Activated naive CD8-positive, alpha-beta T cell treated with anti-CD3 and anti-CD28 coated beads, Interleukin-2, amount 10 ng/mL, durations not matched to agents 7 days and 5 days (primary cell): ENCODE results near the gene ABCC1. TPM values are rescaled to one million over a fixed set of nuclear protein-coding genes. Genes with fewer than 3 reads are reported as not detected.
A peak's percentile ranks its signal among the peaks of the same experiment; 100 is the strongest.

ENCODE experiments used
- ATAC-seq: fragments of 150-1000 bp; cut with Tn5 transposase; one replicate; pipeline ENCODE4 v1.10.0; 2021; ENCODE audit warnings: low read depth, moderate library complexity
- POLR2A ChIA-PET: fragments of 350-600 bp; sonication (Branson Sonifier 250); formaldehyde crosslinking; loops from one replicate; lab custom pipeline; 2021; ENCODE audit warnings: antibody characterized with exemption; lab: Charles Lee
- DNase-seq: peaks from one replicate; pipeline ENCODE4 v3.0.0; 2021
- H3K27ac Mint-ChIP-seq: one replicate; pipeline ENCODE4 v1.8.0; 2022; ENCODE audit warnings: mild to moderate bottlenecking, mixed read lengths
- H3K27me3 Mint-ChIP-seq: one replicate; pipeline ENCODE4 v1.8.0; 2022; ENCODE audit warnings: mild to moderate bottlenecking, moderate library complexity, mixed read lengths
- H3K36me3 Mint-ChIP-seq: one replicate; pipeline ENCODE4 v1.8.0; 2021; ENCODE audit warnings: mild to moderate bottlenecking, mixed read lengths
- H3K4me1 Mint-ChIP-seq: one replicate; pipeline ENCODE4 v1.8.0; 2021; ENCODE audit warnings: mixed read lengths
- H3K4me3 Mint-ChIP-seq: one replicate; pipeline ENCODE4 v1.8.0; 2022; ENCODE audit warnings: mild to moderate bottlenecking, moderate library complexity, mixed read lengths
- H3K9me3 Mint-ChIP-seq: one replicate; pipeline ENCODE4 v1.8.0; 2021; ENCODE audit warnings: mixed read lengths
- total RNA-seq, 2 experiments: library from RNA; stranded (reverse); gene quantifications; one replicate each; pipeline ENCODE4 v1.2.3, GENCODE V29; 2021

The ABCC1 gene
- total RNA-seq, 2 experiments from 2014 or later: 55.2 to 62.5 TPM

DNA sequence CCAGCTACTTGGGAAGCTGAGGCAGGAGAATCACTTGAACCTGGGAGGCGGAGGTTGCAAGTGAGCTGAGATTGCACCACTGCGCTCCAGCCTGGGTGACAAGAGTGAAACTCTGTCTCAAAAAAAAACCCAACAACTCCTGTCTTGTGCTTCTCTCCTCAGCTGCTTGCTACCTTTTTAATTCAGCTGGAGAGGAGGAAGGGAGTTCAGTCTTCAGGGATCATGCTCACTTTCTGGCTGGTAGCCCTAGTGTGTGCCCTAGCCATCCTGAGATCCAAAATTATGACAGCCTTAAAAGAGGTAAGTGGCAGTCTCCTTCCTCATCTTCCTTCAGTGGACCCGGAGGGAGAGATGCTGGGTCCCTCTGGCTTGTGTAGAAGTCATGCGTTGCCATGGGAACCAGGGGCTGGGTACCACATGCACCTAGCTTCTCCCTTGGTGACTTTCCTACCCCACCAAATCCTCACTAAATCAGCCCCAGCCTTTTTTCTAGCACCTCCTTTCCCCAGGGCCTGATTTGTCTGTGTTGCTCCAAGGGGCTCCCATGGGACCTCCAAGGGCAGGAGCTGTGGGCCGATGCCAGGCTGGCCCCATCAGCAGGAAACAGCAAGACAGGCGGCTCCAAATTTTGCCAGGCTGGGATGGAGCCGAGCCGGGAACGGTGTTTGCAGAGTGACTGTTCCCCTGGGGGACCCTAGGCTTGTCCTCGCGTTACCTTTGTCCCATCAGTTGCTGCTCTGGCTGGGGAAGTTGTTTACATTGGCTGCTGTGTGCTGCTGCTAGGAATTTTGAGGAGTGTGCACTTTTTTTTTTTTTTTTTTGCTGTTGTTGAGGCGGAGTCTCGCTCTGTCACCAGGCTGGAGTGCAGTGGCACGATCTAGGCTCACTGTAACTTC lies 65.2 kb downstream of the ABCC1 start:
- Mint-ChIP-seq H3K4me3 (no peak overlapping the region), H3K36me3 (peaks cover 45% of the 10 kb centered on the region)

DNA sequence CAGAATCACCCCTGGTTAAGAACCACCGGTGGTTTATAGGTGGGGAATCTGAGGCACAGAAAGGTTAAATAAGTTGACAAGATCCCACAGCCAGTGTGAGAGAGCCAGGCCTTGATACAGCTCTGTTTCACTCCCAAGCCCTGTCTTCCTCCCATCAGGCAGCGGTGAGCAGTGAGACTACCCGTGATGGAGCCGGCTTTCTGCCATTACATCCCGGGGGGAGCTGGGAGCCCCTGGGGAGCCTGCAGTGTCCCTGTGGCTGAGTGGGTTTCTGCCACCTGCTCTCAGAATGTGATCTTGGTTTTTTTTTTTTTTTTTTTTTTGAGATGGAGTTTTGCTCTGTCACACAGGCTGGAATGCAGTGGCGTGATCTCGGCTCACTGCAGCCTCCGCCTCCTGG lies 66.4 kb downstream of the ABCC1 start:
- DNase-seq: no peak
- no peak for ATAC-seq
- no peaks in the 10 kb centered on the region for H3K9me3 Mint-ChIP-seq
- no peak overlapping the region for H3K4me3 Mint-ChIP-seq
- POLR2A ChIA-PET: interaction anchor here (0.7 kb wide), 1 partner anchor 63 kb away, joined by 5 read pairs; no protein-coding TSS in a partner anchor
- H3K36me3 Mint-ChIP-seq: peaks cover 44% of the 10 kb centered on the region
- peaks cover 4% of the 10 kb centered on the region for H3K4me1 Mint-ChIP-seq
- no peaks in the 10 kb centered on the region for H3K27me3 Mint-ChIP-seq
- H3K27ac Mint-ChIP-seq: no peak overlapping the region

More for the DNA sequence above, 65.2 kb downstream of the ABCC1 start:
- POLR2A ChIA-PET: no interaction called here
- ATAC-seq (no peak), DNase-seq (no peak)
- Mint-ChIP-seq H3K27me3 (no peaks in the 10 kb centered on the region), H3K27ac (no peak overlapping the region), H3K4me1 (peaks cover 4% of the 10 kb centered on the region), H3K9me3 (no peaks in the 10 kb centered on the region)

DNA sequence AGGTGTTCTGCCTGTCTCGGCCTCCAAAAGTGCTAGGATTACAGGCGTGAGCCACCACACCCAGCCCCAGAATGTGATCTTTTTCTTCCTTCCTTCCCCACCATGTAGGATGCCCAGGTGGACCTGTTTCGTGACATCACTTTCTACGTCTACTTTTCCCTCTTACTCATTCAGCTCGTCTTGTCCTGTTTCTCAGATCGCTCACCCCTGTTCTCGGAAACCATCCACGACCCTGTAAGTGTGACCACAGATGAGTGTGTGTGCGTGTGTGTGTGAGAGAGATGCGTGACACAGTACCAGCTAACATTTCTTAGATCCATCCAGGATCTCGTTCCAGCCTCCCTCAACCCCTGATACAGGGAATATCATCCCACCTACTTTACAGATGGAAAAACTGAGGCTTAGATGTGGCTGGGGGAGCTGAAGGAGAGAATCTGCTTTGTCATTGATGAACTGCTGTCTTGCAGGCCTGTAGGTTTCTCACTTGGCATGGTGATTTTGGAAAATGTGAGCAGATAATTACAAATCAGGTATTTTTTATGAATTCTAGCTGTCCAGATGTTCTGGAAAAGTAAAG lies 67.1 kb downstream of the ABCC1 start:
- Mint-ChIP-seq H3K36me3 (peaks cover 41% of the 10 kb centered on the region), H3K4me3 (no peak overlapping the region), H3K9me3 (no peaks in the 10 kb centered on the region), H3K4me1 (peaks cover 4% of the 10 kb centered on the region), H3K27me3 (no peaks in the 10 kb centered on the region), H3K27ac (no peak overlapping the region)
- no peak for ATAC-seq
- DNase-seq: no peak
- POLR2A ChIA-PET: no interaction called here

DNA sequence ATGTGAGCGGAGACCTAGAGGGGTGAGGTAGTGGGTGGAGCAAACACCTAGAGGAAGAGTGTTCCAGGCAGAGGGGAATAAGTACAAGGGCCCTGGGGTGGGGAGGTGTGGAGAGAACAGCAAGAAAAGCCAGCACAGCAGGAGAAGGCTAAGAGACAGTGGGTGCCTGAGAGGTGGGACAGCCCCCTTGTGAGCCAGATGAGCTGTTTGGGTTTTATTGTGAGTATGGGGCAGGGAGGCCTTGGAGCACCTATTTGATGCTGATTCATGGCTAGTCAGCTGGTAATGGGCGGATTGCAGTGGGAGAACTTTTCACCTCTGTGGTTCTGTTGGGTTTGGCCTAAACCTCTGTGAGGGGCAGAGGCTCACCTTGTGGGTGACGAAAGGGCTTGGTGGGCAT lies 68.4 kb downstream of the ABCC1 start:
- H3K4me3 Mint-ChIP-seq: no peak overlapping the region
- peaks cover 38% of the 10 kb centered on the region for H3K36me3 Mint-ChIP-seq
- POLR2A ChIA-PET: no interaction called here
- no peaks in the 10 kb centered on the region for H3K27me3 Mint-ChIP-seq
- H3K27ac Mint-ChIP-seq: no peak overlapping the region
- ATAC-seq (no peak), DNase-seq (no peak)
- H3K4me1 Mint-ChIP-seq: peaks cover 4% of the 10 kb centered on the region
- no peaks in the 10 kb centered on the region for H3K9me3 Mint-ChIP-seq

DNA sequence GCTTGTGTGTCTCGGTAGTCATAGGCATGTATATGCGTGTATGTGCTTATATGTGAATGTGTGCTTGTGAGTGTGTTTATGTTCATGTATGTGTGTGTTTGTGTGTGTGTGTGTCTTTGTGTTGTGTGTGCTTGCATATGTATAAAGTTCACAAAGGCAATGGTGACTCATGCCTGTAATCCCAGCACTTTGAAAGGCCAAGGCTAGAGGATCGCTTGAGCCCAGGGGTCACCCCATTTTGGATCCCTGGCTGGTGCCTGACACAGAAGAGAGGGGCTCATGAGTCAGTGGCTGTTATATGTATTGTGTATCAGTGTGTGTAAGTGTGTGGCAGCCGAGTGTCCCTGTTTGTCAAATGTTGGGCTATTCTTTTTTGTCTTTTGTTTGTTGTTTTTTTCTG lies 69.3 kb downstream of the ABCC1 start:
- peaks cover 7% of the 10 kb centered on the region for H3K4me1 Mint-ChIP-seq
- POLR2A ChIA-PET: no interaction called here
- peak overlapping the region; percentile 13 for H3K27ac Mint-ChIP-seq
- DNase-seq (no peak), ATAC-seq (no peak)
- no peaks in the 10 kb centered on the region for H3K9me3 Mint-ChIP-seq
- H3K4me3 Mint-ChIP-seq: no peak overlapping the region
- H3K36me3 Mint-ChIP-seq: peaks cover 36% of the 10 kb centered on the region
- H3K27me3 Mint-ChIP-seq: no peaks in the 10 kb centered on the region

DNA sequence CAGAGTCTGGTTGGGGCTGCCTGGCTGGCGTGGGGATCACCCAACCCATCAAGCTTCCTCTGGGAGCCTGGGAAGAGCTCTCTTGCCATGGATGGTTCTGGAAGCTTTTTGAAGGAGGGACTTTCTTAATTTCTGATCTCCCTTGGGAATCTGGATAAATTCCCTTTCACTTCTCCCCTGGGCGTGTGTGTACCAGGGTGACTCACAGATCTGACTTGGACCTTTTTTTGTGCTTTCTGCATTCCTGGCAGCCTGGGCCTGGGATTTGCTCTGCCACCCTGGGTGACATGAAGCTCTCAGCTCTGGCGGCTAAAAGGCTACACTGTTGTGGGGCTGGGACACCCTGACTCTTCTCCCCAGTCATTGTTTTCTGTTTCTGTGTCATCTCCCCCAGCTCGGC lies 70.1 kb downstream of the ABCC1 start:
- H3K4me1 Mint-ChIP-seq: peaks cover 10% of the 10 kb centered on the region
- POLR2A ChIA-PET: no interaction called here
- H3K27ac Mint-ChIP-seq: no peak overlapping the region
- no peaks in the 10 kb centered on the region for H3K9me3 Mint-ChIP-seq
- DNase-seq (no peak), ATAC-seq (no peak)
- peaks cover 37% of the 10 kb centered on the region for H3K36me3 Mint-ChIP-seq
- H3K27me3 Mint-ChIP-seq: no peaks in the 10 kb centered on the region
- H3K4me3 Mint-ChIP-seq: no peak overlapping the region

DNA sequence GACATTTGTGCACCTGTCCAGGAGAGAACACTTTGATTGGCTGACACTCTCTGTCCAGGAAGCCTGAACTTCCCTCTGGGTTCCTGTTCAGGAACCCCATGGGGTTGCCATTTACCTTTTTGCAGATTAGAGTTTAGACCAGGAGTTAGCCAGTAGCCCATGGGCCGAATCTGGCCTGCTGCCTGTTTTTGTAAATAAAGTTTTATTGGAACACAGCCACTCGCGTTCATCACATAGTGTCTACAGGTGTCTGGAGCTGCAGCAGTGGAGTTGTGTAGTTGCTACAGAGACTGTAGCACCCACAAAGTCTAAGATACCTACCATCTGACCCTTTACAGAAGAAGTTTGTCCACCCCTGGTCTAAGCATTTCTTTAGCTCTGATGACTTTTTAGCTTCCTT lies 70.9 kb downstream of the ABCC1 start:
- no peaks in the 10 kb centered on the region for H3K9me3 Mint-ChIP-seq
- H3K27me3 Mint-ChIP-seq: no peaks in the 10 kb centered on the region
- no peak for DNase-seq
- no peak overlapping the region for H3K27ac Mint-ChIP-seq
- no peak overlapping the region for H3K4me3 Mint-ChIP-seq
- H3K4me1 Mint-ChIP-seq: peaks cover 14% of the 10 kb centered on the region
- no peak for ATAC-seq
- POLR2A ChIA-PET: no interaction called here
- peaks cover 37% of the 10 kb centered on the region for H3K36me3 Mint-ChIP-seq

DNA sequence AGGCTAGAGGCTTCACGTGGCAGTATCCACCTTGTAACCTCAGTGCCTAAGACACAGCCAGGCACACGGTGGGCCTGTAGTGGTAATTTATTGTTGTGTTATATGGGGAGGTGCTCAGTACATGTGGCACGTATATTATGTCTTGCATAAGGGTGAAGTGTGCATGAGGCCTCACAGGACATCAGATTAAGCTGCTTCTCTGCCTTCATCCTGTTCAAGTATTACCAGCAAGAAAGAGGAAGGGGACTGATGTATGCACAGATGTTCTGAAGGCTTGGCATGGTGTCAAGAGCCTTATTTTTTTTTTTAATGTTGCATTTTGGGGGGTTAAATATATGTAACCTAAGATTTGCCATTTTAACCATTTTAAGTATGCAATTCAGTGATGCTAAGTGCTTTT lies 71.6 kb downstream of the ABCC1 start:
- no peak for ATAC-seq
- no peak overlapping the region for H3K4me3 Mint-ChIP-seq
- DNase-seq: no peak
- POLR2A ChIA-PET: interaction anchor here (0.6 kb wide), 1 partner anchor 172 kb away, joined by 3 read pairs; no protein-coding TSS in a partner anchor
- H3K4me1 Mint-ChIP-seq: peaks cover 17% of the 10 kb centered on the region
- H3K27me3 Mint-ChIP-seq: no peaks in the 10 kb centered on the region
- no peak overlapping the region for H3K27ac Mint-ChIP-seq
- H3K9me3 Mint-ChIP-seq: no peaks in the 10 kb centered on the region
- peaks cover 34% of the 10 kb centered on the region for H3K36me3 Mint-ChIP-seq

DNA sequence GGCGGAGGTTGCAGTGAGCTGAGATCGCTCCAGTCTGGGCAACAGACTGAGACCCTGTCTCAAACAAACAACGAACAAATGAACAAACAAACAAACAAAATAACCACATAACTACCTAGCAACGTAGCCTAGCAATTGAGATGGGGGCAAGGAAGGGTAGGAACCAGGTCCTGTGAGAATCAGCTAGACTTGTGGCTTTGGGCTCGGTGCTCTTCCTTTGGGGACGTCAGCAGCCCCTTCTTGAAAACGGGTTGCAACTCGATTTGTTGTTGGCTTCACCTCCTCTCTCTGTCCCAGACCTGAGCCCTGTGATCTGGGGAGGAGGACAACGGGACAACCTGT lies 72.2 kb downstream of the ABCC1 start:
- Mint-ChIP-seq H3K4me3 (no peak overlapping the region), H3K27me3 (no peaks in the 10 kb centered on the region), H3K9me3 (no peaks in the 10 kb centered on the region), H3K4me1 (peaks cover 16% of the 10 kb centered on the region), H3K27ac (no peak overlapping the region), H3K36me3 (peaks cover 31% of the 10 kb centered on the region)
- ATAC-seq (no peak), DNase-seq (no peak)
- POLR2A ChIA-PET: interaction anchor here (0.6 kb wide), 1 partner anchor 173 kb away, joined by 3 read pairs; no protein-coding TSS in a partner anchor

DNA sequence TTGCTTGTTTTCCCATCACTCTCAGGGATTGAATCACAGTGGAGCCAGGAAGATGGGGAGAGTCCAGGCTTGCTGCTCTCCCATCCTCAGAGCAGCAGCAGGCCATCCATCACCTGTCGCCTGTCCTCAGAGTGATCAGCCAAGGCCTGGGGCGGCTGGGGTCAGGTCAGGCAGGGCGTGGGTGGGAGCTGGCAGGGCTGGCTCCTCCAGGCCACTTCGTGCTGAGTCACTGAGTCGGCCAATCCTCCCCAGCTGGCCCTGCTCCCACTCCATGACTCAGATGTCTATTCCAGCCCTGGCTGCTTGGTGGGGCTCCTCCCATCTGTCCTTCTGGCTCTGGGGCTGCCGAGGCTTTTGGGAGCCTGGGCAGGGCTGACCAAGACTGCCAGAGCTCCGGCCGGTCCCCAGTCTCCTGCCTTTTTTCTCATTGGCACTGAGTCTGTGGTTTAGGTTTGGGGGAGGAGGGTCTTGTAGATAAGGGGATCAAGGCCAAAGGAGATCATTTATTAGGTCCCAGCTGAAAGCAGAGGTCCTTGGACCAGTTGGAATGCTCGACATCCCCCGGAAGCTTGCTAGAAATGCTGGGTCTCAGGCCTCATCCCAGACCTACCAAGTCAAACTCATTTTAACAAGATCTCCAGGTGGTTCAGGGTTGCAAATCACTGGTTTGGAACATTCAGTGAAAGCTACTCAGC lies 72.7 kb downstream of the ABCC1 start:
- POLR2A ChIA-PET: no interaction called here
- Mint-ChIP-seq H3K4me3 (no peak overlapping the region), H3K27me3 (no peaks in the 10 kb centered on the region), H3K36me3 (peaks cover 27% of the 10 kb centered on the region), H3K27ac (no peak overlapping the region), H3K4me1 (peaks cover 16% of the 10 kb centered on the region), H3K9me3 (no peaks in the 10 kb centered on the region)
- no peak for DNase-seq
- ATAC-seq: no peak

DNA sequence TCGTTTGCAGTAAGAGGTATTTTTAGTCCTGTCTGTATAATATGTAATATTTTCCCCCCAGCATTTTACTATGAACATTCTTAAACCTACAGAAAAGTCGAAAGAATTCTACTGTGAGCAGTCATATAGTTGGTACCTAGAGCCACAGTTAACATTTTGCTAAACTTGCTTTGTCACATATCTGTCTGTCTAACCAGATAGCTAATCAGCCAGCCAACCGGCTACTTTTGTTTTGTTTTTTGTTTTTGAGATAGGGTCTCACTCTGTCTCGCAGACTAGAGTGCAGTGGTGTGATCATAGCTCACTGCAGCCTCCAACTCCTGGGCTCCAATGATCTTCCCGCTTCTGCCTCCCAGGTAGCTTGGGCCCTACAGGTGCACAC lies 73.3 kb downstream of the ABCC1 start:
- no peak overlapping the region for H3K27ac Mint-ChIP-seq
- POLR2A ChIA-PET: no interaction called here
- H3K9me3 Mint-ChIP-seq: no peaks in the 10 kb centered on the region
- peaks cover 26% of the 10 kb centered on the region for H3K36me3 Mint-ChIP-seq
- H3K27me3 Mint-ChIP-seq: no peaks in the 10 kb centered on the region
- H3K4me3 Mint-ChIP-seq: no peak overlapping the region
- DNase-seq (no peak), ATAC-seq (no peak)
- H3K4me1 Mint-ChIP-seq: peaks cover 15% of the 10 kb centered on the region

DNA sequence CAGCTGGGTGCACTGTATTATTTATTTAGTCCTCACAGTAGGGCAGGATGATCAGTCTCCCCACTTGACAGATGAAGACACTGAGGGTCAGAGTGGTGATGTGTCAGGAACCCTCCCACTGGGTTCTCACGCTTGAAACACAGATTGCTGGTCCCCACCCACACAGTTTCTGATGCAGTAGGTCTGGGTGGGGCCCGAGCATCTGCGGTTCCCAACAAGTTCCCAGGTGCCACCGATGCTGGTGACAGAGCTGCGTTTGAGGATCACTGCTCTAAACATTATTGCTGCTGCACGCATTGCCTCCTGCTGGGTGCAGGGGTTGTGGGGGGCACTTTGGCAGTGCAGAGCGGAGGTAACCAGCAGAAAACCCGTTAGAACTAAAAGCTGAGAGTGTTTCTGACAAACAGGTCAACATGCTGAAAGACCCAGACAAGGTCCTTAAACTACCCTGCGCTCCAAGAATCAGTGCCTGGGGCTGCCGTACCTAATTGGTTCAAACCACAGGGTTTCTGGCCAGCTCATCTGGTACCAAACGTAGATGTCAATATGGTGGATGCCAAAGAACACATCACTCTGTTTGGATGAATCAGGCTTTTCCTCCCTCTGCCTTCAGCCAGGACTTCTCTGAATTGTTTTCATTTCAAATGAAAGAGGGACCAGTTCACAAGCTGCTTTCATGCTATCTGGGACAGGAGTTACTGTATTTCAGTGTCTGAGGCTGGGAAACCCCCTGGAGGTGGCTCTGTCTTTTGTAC lies 76.0 kb downstream of the ABCC1 start:
- POLR2A ChIA-PET: interaction anchor here (0.9 kb wide), 1 partner anchor 9 kb away, joined by 3 read pairs; no protein-coding TSS in a partner anchor
- no peak overlapping the region for H3K4me3 Mint-ChIP-seq

DNA sequence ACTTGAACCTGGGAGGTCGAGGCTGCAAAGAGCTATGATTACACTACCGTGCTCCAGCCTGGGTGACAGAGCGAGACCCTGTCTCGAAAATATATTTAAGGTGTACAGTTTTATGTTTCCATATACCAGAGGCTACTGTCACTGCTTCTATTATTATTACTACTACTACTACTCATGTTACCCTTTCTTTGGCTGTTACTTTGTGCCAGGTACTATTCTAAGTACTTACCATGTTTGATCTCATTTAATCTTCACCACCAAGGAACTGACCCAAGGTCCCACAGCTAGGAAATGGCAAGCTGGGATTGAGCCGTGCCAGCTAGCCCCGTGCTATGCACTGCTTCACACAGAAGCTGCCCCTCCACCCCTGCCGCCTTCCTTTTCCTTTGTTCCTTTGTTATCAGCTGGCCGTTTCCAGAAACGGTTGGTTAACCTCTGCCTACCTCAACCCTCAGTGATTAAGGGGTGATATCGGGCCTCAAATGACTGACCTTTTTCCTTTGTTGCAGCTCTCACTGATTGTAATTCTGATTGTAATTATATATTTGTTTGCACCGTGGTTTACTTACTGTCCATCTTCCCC lies 78.4 kb downstream of the ABCC1 start:
- no peak for ATAC-seq
- POLR2A ChIA-PET: interaction anchor here (0.6 kb wide), 1 partner anchor 935 kb away, joined by 3 read pairs; no protein-coding TSS in a partner anchor
- H3K27ac Mint-ChIP-seq: no peak overlapping the region
- no peaks in the 10 kb centered on the region for H3K27me3 Mint-ChIP-seq
- no peak overlapping the region for H3K4me3 Mint-ChIP-seq
- no peak for DNase-seq
- H3K4me1 Mint-ChIP-seq: peaks cover 17% of the 10 kb centered on the region
- peaks cover 12% of the 10 kb centered on the region for H3K36me3 Mint-ChIP-seq
- H3K9me3 Mint-ChIP-seq: no peaks in the 10 kb centered on the region

More for the DNA sequence above, 76.0 kb downstream of the ABCC1 start:
- no peak overlapping the region for H3K27ac Mint-ChIP-seq
- H3K36me3 Mint-ChIP-seq: peaks cover 16% of the 10 kb centered on the region
- H3K9me3 Mint-ChIP-seq: no peaks in the 10 kb centered on the region
- no peaks in the 10 kb centered on the region for H3K27me3 Mint-ChIP-seq
- DNase-seq (no peak), ATAC-seq (no peak)
- peaks cover 14% of the 10 kb centered on the region for H3K4me1 Mint-ChIP-seq
